Measurements from ENCODE around the gene KCTD8.
"Not testable (repeated sequence)": the region's sequence is repeated elsewhere in the genome, so short reads cannot be mapped to it uniquely, and the experiment has no call there.

KCTD8 gene

DNA sequence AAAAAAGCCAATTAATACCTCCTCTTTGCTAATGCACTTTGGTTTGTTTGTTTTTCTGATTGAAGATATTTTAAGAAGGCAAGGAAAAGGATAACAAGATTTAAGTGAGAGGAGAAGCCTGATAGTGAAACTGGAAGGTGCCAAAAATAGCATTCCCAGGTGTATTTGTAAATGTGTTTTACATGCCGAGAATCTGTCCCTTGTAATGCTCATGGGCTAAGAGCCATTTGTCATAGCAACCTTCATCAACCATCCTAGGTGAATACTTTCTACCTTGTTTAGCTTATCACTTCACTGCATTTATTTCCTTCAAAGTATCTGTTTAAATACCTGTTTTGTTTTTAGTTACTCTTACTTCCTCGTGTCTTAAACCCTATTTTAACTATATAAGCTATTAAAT lies 127.8 kb downstream of the KCTD8 start:
- DNase-seq = no peak

GRCh38 chr4:44319129-44319528 lies 129.5 kb downstream of the KCTD8 start:
- no peak for DNase-seq

DNA sequence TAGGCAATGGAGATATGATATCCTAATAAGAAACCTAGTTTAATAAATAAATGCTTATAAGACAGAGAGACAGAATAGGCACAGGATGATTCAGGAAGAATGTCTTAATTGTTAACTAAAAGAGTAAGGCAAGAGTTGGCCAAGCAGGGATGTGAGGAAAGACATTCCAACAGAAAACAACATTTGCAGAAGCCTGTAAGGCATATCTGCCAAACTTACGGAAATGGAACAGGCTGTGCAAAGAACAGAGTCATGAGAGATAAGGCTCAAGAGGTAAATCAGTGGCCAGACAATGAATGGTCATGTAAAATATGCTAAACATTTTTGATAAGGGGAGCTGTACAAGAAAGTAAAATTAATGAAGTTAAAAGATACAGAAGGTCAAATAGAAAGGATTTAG lies 134.9 kb downstream of the KCTD8 start:
- no peak for DNase-seq

DNA sequence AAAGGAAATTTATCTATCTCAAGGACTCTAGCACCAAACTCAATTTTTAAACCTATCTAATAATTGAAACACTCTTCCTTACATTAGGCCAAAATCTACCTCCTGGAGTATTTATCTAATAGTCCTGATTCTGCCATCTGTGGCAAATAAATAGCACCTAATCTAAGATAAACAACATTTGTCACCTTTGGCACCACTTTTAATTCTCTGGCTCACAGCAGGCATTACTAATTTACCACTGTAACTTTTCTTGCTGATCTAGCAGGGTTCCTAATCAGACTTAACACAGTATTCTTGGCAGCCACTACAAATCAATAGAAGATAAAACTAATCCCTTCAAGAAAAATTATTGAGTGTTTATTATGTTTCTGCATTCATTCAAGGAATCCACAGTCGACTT lies 161.1 kb downstream of the KCTD8 start:
- no peak for DNase-seq

- no peak for DNase-seq
These were observed 169.1 kb downstream of the KCTD8 start for GRCh38 chr4:44279469-44279868.

DNA sequence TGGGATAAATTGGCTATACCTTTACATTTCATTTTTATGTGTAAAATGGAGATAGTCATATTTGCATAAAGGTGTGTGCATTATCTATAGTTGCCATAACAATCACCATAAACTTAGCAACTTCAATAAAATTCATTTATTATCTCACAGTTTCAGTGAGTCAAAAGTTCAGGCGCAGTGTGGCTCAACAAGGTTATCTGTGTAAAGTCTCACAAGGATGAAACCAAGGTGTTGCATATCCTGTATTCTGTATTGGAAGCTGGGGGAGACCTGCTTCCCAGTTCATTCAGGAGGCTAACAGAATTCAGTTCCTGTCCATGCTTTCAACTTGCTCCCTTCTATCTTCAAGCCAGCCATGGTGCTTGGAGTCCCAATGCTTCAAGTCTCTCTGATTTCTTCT lies 169.5 kb downstream of the KCTD8 start:
- no peak for DNase-seq

DNA sequence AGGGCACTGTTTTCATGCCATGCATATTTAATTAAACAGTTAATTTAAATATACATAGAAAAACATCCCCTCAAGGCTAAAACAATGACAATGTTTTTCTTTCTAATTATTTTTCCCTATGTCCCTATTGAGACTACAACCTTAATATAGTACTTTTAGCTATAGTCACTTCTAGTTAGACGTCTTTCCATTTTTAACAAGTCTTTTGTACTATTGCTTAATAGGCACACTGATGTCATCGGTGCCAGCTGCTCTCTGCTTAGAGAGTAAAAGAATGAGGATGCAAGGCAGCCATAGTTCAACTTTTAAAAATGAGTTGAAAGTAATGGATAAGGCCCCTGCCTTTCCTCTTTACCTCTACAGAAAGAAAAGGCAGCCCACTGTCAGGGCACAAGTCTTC lies 191.1 kb downstream of the KCTD8 start:
- DNase-seq = no peak

DNA sequence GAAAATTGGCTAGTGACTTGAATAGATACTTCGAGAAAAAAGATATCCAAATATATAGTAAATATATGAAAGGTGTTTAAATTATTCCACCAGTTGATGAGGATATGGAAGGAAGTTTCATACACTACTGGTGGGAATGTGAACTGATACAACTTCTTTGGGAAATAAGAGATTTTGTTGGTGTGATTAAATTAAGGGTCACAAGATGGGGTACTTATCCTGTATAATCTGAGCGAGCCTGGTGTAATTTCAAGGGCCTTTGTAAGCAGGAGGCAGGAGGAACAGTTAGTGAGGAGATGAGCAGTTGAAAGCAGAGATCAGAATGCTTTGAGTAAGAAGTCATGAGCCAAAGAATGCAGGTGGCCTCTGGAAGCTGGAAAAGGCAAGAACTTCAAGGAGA lies 192.2 kb downstream of the KCTD8 start:
- no peak for DNase-seq

DNA sequence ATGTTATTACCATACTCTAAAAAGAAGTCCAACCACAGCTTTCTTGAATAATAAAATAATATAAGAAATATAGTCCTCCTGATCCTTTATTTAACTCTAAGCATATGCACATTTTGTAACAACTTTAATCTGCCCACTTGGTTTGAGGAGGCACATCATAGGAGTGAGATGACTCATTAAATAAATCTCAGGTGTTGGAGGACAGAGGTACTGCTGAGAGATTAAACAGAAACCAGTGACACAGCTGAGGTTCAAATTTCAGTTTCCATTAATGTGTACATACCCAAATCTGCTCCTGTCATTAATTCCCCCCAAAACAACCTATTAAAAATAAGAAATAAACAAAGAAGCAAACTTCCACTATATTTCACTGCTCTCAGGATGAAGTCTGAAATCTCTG lies 211.0 kb downstream of the KCTD8 start:
- DNase-seq = no peak

GRCh38 chr4:44235897-44236296 lies 212.7 kb downstream of the KCTD8 start:
- no peak for DNase-seq

DNA sequence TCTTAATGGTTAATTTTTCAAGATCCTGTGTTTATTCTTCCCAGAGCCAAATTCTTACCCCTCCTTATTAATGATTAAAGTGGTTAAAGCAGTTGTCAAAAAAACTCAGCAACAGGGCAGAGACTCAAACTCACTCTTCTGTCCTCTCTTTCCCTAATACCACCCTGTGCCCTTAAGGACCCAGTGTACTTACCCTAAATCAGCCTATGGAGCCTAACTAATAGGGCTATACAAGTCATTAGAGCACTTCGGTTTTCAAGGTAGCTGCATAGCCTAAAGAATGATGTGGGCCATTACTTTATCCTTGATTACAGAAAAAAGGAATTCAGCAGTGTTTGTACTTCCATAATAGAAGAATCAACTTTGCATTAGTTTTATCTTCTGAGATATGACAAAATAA lies 216.3 kb downstream of the KCTD8 start:
- no peak for DNase-seq

GRCh38 chr4:44231006-44231405 lies 217.6 kb downstream of the KCTD8 start:
- no peak for DNase-seq

GRCh38 chr4:44228326-44228725 lies 220.3 kb downstream of the KCTD8 start:
- no peak for DNase-seq

DNA sequence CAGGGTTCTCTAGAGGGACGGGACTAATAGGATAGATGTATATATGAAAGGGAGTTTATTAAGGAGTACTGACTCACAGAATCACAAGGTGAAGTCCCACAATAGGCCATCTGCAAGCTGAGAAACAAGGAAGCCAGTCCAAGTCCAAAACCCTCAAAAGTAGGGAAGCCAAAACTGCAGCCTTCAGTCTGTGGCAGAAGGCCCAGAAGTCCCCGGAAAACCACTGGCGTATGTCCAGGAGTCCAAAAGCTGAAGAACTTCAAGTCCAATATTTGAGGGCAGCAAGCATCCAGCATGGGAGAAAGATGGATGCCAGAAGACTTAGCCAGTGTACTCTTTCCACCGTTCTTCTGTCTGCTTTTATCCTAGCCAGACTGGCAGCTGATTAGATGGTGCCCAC lies 227.2 kb downstream of the KCTD8 start:
- DNase-seq = no peak

- DNase-seq = no peak
These were observed 237.9 kb downstream of the KCTD8 start for GRCh38 chr4:44210750-44211149.

GRCh38 chr4:44196796-44197195 lies 251.8 kb downstream of the KCTD8 start:
- no peak for DNase-seq

DNA sequence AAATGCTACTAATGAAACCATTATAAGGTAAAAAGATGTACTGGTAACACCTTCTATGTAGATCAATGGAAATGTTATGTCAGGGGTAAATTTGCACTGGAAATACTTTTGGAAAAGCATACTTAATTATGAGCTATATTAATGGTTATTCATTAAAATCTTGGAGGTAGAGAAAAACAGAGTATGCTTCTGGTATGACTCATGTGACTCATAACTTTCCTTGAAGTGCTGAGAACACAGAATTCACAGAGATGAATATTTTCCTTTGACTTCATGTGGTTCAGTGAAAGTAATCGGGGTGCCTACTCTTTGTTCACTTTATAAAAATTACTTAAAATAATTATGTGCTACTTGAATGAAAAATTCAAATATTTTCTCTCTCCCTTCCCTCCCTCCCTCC lies 254.2 kb downstream of the KCTD8 start:
- no peak for DNase-seq

GRCh38 chr4:44186850-44187246 lies 261.8 kb downstream of the KCTD8 start:
- no peak for DNase-seq

GRCh38 chr4:44186096-44186849 lies 262.3 kb downstream of the KCTD8 start:
- no peak for DNase-seq

- DNase-seq = not testable (repeated sequence)
These were observed 266.9 kb downstream of the KCTD8 start for GRCh38 chr4:44181491-44182349.

GRCh38 chr4:44167766-44168165 lies 280.8 kb downstream of the KCTD8 start:
- DNase-seq = not testable (repeated sequence)

GRCh38 chr4:44165938-44166337 lies 282.7 kb downstream of the KCTD8 start:
- DNase-seq = no peak

GRCh38 chr4:44162538-44163270 lies 285.9 kb downstream of the KCTD8 start:
- no peak for DNase-seq

GRCh38 chr4:44161756-44162155 lies 286.9 kb downstream of the KCTD8 start:
- DNase-seq = no peak

Data from COR-L47 (cell line).